GM19099 (cell line): ENCODE data around the gene AOAH.

Source experiments
- POLR2A ChIP-seq: IDR thresholded peaks from 3 replicates; pipeline ENCODE4 v1.6.1; 2011; ENCODE audit warnings: low read depth; ENCODE audit not compliant: insufficient read length; ENCODE audit errors: extremely low read depth

The AOAH gene

GRCh38 chr7:36615852-36616540 lies 108.3 kb downstream of the AOAH start:
- TF ChIP-seq POLR2A, result no peak

GRCh38 chr7:36614959-36615358 lies 109.3 kb downstream of the AOAH start:
- no peak for TF ChIP-seq POLR2A

GRCh38 chr7:36613031-36613614 lies 111.2 kb downstream of the AOAH start:
- TF ChIP-seq POLR2A, result no peak

- no peak for TF ChIP-seq POLR2A
These were observed 112.6 kb downstream of the AOAH start for GRCh38 chr7:36611703-36612102.

DNA sequence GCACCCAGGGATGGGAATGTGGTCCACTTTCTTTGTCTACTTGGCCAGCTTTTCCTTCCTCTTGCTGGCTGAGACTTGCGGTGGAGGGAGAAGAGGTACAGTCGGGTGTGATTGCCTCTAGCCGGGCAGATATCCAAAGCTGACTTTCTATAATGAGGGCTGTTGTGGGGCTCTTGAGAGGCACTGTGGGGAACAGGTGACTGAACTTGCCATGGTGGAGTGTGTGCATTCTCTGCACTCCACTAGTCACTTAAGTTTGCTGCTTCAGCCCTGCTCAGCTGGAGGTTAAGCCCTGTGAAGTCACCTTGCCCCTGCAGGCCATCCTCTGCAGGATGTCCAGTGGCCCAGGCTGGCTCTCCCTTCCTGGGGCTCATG lies 116.6 kb downstream of the AOAH start:
- TF ChIP-seq POLR2A, result no peak

GRCh38 chr7:36606976-36607720 lies 117.1 kb downstream of the AOAH start:
- no peak for TF ChIP-seq POLR2A

- TF ChIP-seq POLR2A, result no peak
These were observed 117.9 kb downstream of the AOAH start for GRCh38 chr7:36606153-36606975.

DNA sequence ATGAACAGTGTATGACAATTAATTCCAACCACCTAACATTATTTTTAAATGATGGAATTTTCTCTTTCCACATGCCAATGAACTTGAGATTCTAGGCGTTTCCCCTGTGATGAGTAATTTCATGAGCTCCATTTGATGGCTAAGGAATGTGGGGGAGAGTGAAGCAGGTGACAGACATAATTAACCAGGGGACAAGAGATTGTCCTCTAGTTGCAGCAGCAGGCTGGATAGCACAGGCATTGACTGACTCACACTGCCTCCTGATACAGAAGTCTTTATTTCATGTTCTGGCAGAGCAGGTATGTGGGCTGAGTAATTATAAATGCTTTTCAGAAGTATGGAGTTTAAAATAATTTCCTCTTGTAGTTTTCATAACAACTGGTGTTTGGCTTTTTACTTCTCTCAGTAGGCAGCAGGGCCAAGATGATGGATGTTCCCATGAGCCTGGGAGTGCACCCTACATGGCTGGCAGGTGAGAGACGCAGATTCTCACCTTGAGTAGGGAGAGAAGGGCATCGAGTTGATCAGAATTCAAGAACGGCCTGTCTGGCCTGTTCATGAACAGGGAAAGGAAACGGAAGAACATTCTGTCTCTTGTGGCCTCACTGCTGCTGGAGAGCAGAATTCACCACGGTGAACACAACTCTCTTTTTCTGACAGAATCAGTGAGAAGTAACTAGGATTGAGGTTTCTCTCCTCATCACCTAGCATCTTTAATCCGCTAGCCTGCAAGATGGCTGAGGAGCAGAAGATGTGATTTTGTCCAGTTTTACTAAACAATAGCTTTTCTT lies 118.8 kb downstream of the AOAH start:
- TF ChIP-seq POLR2A, result no peak

- no peak for TF ChIP-seq POLR2A
These were observed 119.5 kb downstream of the AOAH start for GRCh38 chr7:36604806-36605205.

GRCh38 chr7:36602934-36603887 lies 121.1 kb downstream of the AOAH start:
- no peak for TF ChIP-seq POLR2A

- TF ChIP-seq POLR2A, result no peak
These were observed 121.8 kb downstream of the AOAH start for GRCh38 chr7:36602511-36602910.

DNA sequence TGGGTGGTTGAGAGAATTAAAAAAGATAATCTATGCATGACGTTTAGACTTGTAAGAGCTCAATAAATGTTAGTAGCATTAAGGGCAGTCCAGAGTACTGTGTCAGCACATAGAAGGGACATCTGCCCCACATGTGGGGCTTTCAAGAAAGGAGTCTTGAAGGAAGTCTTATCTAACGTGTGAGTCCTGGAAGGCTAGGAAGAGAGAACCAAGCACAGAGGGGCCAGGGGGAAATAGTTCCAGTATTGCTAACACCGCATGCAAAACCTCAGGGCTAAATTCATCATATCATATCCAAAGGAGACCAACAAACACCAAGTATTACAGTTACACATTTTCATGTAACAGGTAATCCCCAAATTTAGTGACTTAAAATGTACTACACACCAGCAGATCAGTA lies 122.7 kb downstream of the AOAH start:
- TF ChIP-seq POLR2A, result no peak

GRCh38 chr7:36600869-36601530 lies 123.3 kb downstream of the AOAH start:
- no peak for TF ChIP-seq POLR2A
